Left renal cortex interstitium (tissue), 4 donors: Measurements from ENCODE around the gene FGFBP1. TPM values are rescaled to one million over a fixed set of nuclear protein-coding genes. Genes with fewer than 3 reads are reported as not detected.

Experiments
- DNase-seq, 4 donors: peaks; one replicate each; pipeline ENCODE4 v3.0.0-alpha.2; 2013; ENCODE audit warnings: low read depth in 4 of 4, low spot score in 2 of 4, missing footprints in 1 of 4
- polyA plus RNA-seq, 4 donors: library from polyadenylated mRNA; unstranded; fragments of 120-200 nt; gene quantifications; one replicate each; pipeline ENCODE4 v1.2.1, GENCODE V29; 2013; ENCODE audit not compliant: insufficient read length in 4 of 4

Gene FGFBP1
- polyA plus RNA-seq, 4 donors = 0.10 to 0.33 (median 0.18) TPM; not detected in 1

DNA sequence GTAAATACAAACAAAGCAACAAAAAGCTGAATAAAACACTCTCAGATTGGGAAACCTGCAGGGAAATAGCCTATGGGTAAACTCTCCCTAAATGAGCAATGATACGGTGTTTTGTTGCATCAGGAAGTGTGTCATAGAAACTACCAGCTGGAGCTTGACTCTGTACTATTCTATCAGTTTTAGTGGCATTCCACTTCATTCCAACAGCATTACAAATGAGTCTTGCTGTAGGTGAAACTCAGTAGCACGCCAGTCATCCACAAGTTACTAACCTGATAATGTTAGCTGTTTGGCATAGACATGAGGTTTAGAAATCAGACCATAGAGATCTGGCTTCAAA is 24.9 kb downstream of the FGFBP1 start:
- DNase-seq = no peak

GRCh38 chr4:15912961-15913630 is 25.4 kb downstream of the FGFBP1 start:
- DNase-seq = no peak

DNA sequence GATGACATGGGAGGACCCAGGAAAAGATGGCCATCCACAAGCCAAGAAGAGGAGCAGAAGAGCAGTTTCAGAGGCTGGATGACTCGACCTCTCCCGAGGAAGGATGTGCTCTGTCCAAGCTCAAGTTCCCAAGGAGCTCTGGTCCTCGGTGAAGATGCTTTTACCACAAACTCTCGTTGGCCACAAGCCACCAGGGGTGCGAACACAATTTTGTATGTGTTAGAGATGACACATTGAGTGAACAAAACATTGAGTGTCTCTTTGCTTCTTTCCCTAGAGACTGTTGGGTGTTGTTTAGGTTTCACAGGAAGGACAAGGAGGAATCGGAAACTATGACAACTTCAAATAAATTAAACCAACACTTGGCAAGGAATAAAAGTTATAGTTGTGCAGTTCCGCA is 26.3 kb downstream of the FGFBP1 start:
- DNase-seq = no peak

DNA sequence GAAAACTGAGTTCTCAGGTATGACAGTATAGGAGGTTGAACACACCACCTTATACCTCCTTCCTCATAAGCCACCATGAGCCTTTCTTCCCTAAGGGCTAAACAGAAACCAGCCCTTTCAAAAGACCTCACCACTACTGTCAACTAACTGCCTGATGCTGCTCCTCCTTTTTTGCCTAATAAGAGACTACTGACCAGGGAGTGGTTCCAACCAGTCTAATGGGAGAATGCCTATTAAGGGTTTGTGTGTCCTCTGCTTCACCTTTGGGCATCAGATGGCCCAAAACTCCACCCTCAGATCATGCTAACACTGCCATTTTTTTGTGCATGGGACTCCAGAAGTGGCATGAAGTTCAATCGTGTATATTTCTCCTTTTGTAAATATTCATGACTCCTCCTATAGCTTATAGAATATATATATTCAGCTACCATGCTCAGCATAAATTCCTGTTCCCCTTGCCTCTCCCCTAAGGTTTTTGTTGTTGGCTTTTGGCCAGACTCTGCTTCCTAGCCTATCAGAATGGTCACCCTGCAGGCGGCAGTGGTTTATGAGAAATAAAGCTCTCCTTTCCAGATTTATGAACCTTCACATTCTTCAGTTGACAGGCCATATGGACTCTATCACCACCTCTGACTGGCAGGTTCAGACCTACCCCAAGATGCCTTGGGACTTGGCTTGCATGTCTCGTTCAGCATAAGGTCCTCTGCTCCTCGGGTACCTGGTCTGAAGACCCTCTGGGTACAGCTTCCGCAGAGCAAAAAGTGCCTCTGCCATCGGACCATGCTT is 28.2 kb downstream of the FGFBP1 start:
- no peak for DNase-seq

DNA sequence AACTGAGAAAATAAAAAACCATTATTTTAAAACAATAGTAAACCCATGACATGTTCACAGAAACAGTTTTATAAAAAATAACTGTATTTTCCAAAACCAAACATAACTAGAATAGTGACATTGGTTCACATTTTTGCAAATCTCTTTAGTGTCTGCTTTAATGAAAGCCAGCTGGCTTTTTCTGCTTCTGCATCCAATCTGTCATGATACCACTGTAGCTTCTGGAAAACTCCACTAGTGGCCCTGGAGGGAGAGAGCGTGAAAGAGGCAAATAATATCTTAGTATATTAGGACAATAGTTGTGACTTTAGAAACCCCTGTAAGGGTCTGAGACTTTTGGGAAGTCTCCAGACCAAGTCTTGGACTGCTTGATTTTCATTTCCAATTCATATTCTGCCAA is 31.1 kb downstream of the FGFBP1 start:
- DNase-seq = no peak

DNA sequence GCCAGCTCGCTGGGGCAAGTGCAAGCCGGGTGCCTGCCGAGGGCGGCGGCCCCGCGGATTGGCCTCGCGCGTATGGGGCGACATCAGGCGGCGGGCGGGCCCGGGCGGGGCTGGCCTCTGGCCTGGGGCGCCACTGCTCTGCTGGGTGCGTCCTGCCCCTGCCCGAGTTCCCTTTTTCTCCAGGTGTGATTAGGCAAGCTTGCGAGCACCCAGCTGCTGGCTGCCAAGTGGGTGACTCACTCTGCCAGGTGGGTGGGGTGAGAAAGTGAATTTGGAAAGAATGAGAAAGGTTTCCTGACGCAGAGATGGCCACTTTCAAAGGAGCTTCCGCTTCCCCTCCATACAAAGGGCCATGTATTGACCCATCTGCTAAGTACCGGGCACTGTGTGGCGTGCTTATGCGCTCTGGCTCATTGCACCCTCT is 32.5 kb downstream of the FGFBP1 start:
- no peak for DNase-seq

- DNase-seq = no peak
These were observed 35.8 kb downstream of the FGFBP1 start for GRCh38 chr4:15902746-15903145.

DNA sequence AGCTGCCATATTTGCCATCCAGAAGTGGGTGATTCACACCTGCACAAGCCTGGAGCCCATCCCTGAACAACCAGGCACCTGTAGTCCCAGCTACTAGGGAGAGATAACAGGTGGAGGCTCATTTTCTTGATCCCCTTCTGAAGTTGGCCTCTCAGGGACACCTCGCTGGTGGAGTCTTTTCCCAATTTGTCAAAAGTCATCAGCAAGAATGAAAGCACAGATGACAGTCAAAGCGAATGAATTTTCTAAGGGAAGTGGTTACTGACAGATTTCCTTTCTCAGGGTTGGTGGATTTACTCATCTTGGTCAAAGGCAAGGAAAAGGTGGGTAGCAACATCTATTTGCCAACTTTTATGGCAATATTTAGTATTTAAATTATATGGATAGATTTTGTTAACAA is 36.5 kb downstream of the FGFBP1 start:
- DNase-seq = no peak

DNA sequence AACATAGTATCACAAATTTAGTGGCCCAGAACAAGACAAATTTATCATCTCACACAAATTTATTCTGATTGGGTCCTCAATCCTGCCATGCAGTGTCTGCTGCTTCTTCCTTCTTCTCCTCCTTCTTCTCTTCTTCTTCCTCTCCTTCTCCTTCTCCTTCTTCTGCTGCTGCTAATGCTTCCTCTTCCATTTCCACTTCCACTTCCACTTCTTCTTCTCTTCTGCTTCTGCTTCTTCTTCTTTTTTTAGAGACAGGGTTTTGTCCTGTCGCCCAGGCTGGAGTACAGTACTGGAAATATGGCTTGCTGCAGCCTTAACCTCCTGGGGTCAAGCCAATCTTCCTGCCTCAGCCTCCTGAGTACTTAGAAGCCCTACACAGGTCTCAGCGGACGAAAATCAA is 37.5 kb downstream of the FGFBP1 start:
- DNase-seq = no peak

DNA sequence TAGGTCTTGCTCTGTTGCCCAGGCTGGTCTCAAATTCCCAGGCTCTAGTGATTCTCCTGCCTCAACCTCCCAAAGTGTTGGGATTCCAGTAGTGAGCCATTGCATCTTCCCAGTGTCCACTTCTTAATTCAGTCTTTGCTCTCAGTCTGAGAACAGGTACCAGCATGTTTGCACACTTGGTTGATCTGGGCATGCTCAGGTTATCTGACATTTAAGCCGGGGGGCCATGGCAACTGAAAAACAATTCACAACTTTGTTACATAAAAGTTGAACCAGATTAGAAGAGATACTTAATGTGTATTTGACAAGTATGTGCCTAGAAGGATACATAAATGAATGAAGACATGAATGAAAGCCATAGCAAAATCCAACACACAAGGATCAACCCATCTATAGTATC is 39.0 kb downstream of the FGFBP1 start:
- no peak for DNase-seq

DNA sequence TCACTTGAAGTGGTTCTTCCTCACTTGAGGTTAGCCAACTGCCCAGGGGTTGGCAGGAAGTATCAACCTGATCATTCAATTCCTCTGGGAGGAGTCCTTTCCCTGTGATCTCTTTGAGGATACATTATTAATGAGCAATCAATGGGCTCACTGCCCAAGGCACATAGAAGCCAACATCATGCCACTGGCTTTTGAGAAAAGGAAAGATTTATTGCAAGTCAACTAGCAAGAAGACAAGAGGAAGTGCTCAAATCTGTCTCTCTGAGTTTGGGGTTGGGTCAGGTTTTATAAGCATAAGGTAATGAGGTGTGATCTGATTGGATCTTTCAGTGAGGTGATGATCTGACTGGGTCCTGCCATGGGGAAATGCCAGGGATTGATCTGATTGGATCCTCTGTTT is 39.6 kb downstream of the FGFBP1 start:
- DNase-seq = no peak

DNA sequence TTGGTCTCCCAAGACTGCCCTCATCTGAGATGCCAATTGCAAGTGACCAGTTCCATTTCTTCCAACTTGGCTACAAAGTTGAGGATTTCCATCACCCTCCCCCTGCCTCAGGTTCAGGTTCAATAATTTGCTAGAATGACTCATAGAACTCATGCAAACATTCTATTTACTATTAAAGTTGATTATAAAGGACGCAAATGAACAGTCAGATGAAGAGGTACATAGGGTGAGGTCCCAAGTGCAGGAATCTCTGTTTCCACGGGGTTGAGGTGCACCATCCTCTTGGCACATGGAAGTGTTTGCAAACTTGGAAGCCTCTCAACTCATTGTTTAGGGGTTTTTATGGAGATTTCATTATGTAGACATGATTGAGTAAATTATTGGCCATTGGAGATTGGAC is 41.0 kb downstream of the FGFBP1 start:
- no peak for DNase-seq

DNA sequence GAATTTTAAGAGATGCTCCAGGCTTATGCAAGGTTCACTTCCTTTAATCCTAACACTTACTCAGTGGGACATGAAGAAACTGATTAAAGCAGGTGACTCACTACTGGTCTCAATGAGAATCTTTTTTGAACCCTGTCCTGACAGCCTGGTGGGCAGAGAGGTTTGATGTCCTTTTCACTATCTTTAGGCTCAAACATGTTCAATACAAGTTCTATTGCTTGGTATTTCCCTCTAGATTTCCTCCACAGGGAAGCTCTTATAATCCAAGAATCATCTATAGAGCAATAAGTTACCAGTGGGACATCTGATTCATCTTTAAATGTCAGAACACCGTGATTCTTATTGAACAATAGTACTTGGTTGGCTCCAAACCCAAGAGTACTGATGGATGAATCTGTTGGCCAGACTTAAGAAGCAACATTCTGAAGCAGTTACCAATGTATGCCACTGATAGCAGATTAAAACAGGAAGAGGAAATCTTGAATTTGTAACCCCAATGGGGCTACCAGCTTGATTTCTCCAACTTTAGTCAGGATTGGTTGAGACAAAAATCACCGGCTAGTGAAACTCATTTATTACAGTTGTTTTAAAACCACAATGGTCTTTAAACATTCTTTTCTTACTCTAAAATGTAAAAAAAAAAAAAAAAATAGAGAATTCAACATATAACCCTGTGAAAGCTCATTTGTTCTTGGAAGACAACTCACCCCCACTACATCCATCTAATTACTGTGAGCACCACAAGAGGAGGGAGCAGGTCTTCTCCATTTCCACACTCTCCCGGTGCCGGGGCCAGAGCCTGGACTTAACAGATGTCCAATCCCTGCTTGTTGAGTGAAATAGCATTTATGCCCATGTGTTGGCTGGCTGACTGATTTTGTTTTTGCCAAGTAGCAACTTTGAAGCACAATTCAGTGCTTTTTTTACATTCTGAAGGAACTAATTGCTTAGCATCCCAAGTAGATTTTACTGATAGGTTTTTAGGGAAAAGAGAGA is 43.3 kb downstream of the FGFBP1 start:
- no peak for DNase-seq

GRCh38 chr4:15894393-15894792 is 44.1 kb downstream of the FGFBP1 start:
- DNase-seq = no peak

- DNase-seq = no peak
These were observed 44.6 kb downstream of the FGFBP1 start for GRCh38 chr4:15893962-15894361.

DNA sequence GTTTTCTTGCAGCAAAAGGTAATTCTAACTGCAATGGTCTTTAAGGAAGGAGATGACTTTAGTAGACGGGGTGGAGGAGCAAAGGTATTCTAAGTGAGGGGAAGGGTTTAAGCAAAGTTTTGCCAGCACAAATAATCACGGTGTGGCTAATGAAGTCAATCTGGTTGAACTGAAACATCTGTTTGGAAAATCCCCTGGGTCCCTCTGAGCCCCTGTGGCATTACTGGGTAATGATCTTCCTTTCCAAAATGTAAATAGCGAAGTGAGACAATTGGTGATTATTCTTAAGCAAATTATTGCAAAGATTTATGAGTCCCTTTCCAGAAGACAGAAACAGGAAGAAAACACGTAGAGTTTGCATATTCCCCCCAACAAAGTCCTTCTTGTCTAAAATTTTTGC is 47.2 kb downstream of the FGFBP1 start:
- DNase-seq = no peak

- no peak for DNase-seq
These were observed 48.2 kb downstream of the FGFBP1 start for GRCh38 chr4:15890246-15890829.

DNA sequence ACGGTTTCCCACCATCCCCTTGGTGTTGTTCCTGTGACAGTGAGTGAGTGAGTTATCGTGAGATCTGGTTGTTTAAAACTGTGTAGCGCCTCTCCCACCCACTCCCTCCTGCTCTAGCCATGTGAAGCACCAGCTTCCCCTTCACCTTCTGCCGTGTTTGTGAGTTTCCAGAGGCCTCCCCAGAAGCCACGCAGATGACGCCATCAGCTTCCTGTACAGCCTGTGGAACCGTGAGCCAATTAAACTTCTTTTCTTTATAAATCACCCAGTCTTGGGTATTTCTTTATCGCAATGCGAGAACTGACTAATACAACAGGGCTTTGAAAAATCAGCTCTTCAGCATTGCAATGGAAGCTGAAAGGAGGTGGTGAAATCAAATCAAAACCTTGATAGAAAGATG is 50.0 kb downstream of the FGFBP1 start:
- no peak for DNase-seq
